Measurements from ENCODE around the gene CMYA5.
"Not testable (repeated sequence)": the region's sequence is repeated elsewhere in the genome, so short reads cannot be mapped to it uniquely, and the experiment has no call there.

Gene CMYA5

DNA sequence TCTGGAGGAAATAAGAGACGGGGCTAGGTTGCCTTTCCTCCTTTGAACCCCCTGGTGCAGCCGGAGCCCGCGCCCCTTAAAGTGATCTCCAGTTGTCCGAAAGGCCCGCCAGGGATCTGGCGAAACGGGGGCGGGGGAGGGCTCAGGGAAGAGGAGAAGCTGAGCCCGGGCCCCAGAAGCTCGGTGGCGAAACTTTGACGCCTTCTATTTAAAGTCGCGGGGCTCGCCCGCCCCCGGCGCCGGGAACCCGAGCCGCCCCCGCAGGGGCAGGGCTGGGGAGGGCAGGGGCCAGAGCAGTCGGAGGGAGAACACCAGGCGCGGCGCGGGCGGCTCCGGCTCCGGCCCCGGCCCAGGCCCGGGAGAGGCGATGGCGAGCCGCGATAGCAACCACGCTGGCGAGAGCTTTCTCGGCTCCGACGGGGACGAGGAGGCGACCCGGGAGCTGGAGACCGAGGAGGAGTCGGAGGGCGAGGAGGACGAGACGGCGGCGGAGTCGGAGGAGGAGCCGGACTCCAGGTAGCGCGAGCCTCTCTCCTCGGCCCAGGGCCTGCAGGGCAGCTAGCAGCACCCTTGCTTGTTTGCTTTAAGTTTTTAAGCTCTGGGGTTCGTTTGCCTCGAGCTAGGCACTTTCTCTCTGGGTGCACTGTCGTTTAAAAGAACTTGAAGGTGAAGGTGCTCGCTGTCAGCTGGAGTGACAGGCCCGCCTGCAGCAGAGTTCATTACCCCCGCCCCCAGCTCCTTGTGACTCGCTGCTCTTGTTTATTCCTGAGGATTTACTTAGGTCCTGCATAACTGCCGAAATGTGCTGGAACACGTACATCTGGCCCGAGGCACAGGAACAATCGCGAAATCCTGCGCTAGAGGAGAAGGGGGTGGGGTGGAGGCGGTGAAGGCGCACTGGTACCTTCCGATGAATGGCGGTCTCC is at the start of gene CMYA5:
Gene CMYA5, plus strand, starts transcription at position 296 of the 926 bp plus-strand sequence. Its CDS starts 72 bp downstream, at position 368.
- DNase-seq: no peak

DNA sequence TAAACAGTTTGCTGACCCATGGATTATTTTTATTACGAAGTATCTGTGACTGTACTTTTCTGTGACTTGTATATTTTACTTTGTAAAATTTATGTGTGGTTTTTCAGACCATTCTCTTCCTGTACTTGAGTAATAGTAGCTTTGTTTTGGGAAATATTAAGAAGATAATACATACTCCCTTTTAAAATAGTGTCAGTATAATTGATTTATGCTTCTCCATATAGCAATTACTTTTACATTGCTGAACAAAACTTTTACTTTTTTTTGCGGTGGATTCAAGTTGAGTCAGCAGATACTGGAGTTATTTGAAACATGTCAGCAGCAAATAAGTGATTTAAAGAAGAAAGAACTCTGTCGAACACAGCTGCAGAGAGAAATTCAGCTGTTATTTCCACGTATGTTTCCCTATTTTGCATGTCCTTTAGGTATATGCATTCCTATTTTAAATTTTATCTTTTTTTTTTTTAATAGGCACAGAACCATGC is 49.0 kb upstream of the CMYA5 start:
- no peak for DNase-seq

DNA sequence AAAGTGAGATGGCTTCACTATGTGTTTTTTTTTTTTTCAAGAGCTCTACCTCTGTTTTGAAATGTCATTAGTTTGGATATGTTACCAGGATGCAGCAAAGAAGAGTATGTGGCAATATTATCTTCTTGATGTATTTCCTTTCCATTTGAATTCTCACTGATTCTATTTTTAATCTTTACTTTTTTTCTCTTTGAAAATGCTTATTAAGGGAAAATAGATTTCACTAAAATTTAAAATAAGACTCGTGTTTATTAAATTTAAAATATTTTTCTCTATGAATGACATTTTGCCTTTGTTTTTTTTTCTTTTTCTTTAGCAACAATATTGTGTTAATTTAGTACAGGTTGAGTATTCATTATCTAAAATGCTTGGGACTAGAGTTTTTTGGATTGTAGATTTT is 48.2 kb upstream of the CMYA5 start:
- no peak for DNase-seq

DNA sequence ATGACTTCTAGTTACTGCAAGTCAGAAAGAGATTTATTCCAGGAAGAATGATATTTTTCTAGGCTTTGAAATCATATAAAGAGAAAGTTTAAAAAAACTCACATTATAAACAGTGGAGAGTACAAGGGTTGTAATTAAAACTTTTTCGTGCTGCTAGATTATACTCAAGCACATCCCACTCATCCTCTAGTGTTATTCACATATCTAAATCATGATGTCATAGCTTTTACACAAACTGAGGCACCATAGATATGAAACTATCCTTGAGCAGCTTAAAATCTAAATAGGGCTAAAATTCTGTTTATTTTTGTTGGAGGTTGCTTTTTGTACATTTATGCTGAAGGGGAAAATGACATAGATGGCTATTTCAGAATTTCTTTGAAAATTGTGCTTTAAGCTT is 47.4 kb upstream of the CMYA5 start:
- no peak for DNase-seq

DNA sequence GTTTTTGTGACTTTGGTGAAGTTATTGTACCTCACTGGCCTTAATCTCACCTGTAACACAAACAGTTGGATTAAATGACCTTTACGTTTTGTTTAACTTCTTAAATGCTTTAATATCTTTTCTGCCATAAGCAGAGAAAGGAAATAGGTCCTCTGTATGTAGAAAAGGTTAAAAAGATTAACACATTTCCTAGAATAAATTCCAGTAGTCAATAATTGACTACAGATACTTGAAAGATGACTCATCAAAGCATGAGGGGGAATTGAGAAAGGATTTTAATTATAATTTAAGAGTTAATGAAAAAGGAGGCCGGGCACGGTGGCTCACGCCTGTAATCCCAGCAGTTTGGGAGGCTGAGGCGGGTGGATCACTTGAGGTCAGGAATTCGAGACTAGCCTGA is 35.8 kb upstream of the CMYA5 start:
- no peak for DNase-seq

DNA sequence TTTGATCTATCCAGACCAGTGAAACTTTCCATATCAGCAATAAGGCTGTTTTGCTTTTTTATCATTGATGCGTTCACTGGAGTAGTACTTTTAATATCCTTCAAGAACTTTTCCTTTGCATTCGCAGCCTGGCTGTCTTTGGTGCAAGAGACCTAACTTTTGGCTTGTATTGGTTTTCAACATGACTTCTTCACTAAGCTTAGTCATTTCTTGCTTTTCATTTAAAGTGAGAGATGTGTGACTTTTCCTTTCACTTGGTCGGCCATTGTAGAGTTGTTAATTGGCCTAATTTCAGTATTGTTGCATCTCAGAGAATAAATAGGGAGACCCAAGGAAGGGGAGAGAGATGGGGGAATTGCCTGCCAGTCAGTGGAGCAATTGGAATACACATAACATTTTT is 26.4 kb upstream of the CMYA5 start:
- no peak for DNase-seq

DNA sequence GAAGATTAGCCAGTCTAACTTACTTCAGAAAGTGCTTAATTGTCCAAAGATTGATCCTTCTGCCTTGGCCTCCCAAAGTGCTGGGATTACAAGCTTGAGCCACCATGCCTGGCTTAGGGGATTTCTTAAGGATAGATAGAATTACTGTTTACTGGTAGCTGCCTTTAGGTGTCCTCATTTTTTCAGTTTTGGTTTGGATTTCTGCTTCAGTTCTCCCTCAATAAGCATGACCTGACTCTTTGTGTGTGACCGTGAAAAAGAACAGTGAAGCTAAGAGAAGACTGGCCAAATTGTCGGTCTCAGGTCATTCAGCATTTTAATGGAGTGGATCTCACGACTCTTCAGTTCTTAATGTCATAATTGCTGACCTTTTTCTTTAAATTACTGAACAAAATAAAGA is 22.9 kb upstream of the CMYA5 start:
- DNase-seq: no peak

DNA sequence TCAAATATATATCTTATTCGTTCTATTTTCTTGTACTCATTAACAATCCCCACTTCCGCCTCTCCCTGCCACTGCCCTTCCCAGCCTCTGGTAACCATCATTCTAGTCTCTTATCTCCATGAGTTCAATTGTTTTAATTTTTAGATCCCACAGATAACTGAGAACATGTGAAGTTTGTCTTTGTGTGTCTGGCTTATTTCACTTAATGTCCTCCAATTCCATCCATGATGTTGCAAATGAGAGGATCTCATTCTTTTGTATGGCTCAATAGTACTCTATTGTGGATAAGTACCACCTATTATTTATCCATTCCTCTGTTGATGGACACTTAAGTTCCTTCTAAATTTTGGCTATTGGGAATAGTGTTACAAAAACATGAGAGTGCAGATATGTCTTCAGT is 17.2 kb upstream of the CMYA5 start:
- DNase-seq: no peak

DNA sequence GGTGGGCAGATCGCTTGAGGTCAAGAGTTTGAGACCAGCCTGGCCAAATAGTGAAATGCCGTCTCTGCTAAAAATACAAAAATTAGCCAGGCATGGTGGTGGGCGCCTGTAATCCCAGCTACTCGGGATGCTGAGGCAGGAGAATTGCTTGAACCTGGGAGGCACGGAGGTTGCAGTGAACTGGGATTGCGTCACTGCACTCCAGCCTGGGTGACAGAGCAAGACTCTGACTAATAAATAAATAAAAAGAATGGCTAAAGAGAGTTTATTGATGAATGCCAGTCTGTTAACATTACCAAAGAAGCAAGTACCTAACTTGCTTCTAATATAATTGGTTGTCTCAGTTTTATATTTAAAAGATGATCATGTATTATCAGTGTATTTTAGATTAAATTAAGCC is 13.3 kb upstream of the CMYA5 start:
- not testable (repeated sequence) for DNase-seq

DNA sequence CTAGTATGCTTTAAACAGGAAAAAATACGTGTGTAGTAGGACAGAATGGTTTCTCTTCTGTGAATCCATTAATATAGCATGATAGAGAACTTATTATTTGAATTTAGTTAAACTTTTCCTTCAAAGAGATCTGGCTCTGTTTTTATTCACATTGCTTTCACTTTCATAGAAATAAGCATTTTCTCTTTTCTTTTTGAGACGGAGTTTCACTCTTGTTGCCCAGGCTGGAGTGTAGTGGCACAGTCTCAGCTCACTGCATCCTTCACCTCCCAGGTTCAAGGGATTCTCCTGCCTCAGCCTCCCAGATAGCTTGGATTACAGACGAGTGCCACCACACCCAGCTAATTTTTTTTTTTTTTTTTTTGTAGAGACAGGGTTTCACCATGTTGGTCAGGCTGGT is 7.5 kb upstream of the CMYA5 start:
- not testable (repeated sequence) for DNase-seq

DNA sequence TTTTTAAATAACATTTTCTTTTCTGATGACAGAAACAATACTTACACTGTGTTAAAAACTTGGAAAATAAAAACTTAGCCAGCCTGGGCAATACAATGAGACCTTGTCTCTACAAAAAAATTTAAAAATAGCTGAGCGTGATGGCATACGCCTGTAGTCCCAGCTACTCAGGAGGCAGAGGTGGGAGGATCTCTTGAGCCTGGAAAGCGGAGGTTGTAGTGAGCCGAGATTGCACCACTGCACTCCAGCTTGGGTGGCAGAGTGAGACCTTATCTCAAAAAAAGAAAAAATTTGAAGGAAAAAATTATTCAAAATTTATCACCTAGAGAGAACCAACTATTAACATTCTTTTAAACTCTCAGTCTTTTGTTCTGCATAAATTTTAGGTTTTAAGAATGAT is 4.9 kb upstream of the CMYA5 start:
- no peak for DNase-seq

DNA sequence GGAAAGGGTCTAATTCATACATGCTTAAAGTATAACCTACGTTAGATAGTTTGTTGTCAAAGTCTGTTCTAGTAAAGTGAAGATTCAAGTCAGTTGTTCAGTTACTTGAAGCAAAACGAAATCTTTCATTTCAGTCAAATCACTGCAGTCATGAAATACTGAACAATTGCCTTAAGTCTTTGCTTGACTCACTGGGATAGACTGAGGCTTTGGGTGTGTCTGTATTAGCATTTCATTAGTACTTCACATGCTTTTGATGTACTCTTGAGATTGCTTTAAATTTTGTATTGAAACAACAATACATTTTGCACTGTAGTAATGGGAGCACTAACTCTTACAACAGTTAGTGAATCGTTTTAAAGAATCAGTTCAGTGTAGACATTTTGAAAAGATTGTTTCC is 4.0 kb upstream of the CMYA5 start:
- no peak for DNase-seq

DNA sequence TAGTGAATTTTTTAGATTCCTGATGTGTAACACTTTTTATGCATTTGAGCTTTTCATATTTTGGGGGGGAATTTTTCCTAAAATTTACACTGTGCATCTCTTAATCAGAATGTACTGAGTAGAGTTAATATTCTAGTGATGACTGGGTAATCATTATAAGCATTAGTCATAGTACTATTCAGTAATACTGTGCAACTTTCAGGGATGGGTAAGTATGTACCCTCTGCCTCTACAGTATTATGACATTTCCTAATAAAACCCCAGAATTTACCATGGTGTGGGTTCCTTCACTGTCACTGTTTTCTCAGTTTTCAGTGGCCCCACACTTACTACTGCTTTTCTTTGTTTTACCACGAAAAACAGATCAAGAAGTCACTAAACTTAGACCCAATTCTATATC is 2.8 kb upstream of the CMYA5 start:
- no peak for DNase-seq

DNA sequence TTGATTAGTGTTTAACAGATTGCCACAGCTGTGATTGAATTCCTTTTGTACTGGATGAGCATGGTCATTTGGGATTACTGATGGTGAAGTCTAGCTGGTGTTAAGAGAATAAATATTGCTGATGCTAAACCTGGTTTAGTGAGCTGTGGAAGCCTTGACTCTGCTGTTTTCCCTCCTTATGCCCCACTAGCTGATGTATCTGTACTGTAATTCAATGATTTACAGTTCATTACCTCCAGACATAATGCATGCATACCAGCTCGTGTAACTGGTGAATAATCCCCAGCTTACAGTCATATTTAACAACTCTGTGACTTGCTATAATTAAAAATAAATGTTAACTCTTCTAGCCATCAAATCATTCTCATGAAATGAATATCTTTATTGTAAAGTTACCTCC is 1.7 kb upstream of the CMYA5 start:
- DNase-seq: no peak

DNA sequence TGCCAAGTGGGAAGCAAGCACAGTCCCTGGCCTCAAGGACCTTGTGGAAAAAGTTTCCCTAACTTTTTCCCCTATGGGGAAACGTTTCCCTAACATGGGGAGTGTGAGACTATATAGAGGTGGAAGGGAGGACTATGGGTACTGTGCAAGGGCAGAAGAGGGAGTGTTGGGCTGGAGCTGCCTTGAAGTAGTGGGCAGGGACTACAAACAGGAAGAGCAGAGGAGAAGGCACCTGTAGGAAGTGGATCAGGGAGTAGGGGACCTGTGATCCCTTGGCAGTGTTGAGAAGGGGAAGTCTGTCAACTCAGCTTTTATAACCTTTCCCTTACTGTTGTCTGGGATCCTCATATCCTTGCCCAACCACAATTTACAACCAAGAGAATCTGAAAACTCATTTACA is 1.4 kb downstream of the CMYA5 start:
- DNase-seq: no peak

DNA sequence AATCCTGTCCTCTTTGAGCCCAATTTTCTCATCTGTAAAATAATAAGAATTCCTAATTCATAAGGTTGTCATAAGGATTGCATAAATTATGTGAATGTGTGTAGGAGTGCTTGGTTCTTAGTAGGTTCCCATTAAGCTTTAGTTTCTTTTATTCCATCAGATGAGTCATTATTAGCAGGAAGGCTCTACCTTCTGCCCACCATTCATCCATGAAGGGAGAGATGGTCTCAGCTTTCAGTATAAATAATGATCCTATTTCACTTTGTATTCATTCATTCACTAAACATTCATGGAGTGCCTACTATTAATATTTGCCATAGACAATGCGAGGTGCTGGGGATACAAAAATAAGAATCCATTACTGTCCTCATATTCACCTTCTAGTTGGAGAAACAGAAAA is 3.0 kb downstream of the CMYA5 start:
- DNase-seq: no peak

DNA sequence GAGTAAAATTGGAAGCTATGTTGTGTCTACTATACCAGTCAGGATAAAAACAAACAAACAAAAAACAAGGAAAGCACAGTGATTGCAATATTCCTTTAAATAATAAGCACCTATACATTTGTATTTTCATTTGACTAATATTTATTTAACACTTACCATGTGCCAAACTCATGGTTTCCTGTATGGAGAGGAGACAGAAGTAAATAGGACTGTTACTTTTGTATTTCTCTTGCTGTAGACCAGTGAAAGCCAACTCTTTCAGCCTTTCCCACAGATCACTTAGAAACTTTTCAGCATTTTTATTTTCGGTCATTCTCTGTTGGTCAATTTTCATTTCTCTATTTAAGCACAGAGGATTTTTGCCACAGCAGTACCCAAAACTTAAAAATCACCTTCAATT is 4.5 kb downstream of the CMYA5 start:
- DNase-seq: no peak

DNA sequence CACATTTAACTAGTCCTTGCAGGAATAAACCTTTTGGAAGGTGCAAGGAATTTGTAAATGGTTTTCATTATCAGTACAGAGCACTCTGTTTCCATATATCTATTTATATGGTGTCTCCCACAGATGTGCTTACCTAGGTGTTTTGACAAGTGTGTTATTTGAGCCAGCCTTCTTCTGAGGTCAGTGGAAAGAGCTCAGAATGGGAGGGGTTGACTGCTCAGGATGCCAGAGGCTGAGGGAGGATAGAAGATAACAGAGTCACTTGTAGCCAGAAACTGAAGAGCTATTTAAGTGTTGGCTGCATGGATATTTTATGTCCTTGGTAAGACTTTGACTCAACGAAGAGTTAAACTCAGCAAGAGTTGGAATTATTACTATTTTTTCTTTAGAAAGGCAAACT is 5.0 kb downstream of the CMYA5 start:
- DNase-seq: no peak

DNA sequence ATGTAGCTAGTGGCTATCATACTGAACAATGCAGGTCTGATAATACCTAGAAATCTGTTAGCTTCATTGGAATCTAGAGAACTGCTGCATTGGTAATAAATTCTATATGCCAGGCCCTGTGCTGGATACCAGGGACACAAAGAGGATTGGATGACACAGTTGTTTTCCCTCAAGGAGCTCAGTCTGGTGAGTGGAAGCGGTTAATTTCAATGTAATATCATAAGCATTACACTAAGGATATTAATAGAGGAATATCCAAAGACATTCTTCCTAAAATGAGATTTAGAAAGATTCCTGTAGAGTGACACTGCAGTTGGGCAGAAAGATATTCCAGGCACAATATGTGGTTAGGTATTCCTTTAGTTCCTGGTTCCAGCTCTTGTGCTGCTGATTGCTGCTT is 5.9 kb downstream of the CMYA5 start:
- DNase-seq: no peak

DNA sequence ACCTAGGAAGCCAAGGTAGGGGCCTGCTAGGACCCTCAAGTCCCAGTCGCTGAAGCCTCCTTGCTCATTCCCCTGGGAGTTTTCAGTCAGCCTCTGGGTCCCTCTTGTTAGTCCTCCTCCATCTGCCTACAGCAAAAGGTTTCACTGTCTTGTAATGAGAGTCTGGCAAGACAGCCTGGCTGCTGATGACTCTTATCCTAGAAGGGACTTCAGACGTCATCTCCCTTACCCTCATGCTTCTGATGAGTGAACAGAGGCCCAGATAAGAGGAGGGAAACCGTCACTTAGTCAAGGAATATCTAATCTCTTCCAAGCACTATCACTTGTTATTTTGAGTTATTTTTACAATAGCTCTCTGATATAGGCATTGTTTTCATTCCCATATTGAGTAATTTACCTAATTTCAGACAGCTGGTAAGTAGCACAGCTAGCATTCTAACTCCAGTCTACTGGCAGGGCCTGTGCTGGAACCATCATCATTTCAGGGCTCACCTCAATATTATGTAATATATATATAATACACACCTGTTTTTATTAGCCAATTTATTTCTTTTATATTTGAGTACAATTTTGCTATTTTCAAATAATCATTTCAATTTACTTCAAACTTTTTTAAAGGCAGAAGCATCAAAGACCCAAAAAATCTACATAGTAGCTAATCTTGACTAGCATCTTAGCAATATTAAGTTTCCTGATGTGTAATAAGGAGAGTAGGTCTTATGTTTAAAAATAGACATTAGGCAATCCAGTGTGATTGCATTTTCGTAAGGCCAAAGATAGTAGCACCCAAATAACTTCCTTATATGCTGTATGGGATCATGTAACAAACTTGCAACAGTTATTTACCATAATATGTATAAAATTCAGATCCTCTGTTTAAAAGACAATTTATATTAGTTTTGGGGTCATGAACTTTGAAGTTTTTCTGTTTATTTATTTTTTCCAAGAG is 7.9 kb downstream of the CMYA5 start:
- DNase-seq: no peak

DNA sequence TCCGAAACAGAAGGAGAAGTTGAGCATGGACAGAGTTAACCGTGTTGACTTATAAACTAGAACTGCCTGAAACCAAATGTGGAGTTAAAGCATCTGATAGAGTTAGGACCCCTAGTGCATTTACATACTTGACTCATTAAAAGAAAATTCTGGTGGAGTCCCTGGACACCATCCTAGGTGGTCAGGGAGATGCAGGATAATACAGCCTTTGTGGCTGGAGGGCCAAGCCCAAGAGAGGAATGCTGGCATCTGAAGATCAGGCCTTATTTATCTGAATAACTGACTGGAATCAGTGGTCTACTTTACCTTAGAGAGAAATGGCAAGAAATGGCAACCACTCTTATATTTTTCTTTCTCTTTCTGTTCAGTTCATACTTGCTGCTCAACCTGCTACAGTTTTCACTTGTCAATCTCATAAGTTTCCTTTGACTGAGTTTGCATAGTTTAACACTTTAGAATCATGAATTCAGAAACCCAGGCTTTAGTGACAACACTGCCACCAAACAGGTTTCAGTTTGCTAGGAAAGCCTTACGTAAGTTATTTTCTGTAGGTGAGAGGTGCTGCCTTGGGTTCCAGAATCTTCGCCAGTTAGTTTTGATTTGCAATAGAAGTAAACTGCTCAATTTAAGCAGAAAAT is 10.2 kb downstream of the CMYA5 start:
- no peak for DNase-seq

DNA sequence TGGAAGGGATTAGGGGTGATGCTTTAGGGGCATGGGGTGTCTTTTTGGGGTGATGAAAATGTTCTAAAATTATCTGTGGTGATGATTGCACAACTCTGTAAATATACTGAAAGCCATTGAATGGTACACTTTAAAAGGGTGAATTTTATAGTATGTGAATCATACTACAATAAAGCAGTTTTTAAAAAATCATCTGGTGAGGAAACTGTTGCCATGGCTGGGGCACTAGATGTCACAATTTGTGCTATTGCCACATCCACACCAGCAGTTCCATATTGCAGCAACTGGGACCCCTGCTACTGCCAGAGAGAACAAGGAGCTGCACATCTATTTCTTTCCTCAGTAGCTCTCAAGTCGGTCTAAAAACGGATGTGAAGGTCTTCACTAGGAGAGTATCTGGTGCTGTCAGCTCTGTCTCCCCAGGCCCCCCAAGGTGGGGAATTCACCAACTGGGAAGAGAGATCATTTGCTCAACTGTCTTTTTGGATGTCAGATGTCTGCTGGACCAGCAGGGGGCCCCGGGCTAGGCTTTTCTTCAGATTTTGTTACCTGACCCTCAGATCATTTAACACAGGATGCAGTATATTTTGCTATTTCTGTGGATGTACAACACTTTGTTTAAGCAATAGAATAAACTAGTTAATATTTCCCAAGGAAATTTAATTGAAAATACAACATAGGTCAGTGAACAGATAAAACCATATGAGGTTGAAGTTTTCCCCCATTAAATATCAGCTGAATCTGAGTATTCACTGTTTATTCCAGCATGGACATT is 13.2 kb downstream of the CMYA5 start:
- peak; percentile 39 for DNase-seq

DNA sequence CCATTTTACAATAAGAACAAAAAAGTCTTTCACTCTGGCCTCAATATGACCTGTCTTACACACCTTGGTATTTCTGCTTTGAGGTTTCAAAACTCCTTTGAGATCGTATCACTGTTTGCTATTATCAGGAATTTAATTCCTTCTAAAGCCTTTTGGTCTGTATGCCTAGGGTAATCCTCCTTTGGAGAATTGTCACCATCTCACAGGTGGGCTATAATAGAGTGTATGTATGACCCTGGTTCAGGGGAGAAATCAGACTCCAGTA is 13.7 kb downstream of the CMYA5 start:
- no peak for DNase-seq

Measured in stimulated activated CD4-positive, alpha-beta T cell treated with anti-CD3 and anti-CD28 coated beads, Interleukin-4, amount 100 ng/mL, for 1 hour (primary cell).